SH-SY5Y (cell line): Measurements from ENCODE around the gene RPS6KA3.

Experiments used
- GATA2 ChIP-seq: IDR thresholded peaks from 2 replicates; pipeline ENCODE4 v1.6.1; 2011; ENCODE audit warnings: mild to moderate bottlenecking, low read depth, low read length
- GATA3 ChIP-seq: IDR thresholded peaks from 2 replicates; pipeline ENCODE4 v1.6.1; 2011; ENCODE audit warnings: low read depth, mild to moderate bottlenecking, low read length, moderate library complexity

DNA sequence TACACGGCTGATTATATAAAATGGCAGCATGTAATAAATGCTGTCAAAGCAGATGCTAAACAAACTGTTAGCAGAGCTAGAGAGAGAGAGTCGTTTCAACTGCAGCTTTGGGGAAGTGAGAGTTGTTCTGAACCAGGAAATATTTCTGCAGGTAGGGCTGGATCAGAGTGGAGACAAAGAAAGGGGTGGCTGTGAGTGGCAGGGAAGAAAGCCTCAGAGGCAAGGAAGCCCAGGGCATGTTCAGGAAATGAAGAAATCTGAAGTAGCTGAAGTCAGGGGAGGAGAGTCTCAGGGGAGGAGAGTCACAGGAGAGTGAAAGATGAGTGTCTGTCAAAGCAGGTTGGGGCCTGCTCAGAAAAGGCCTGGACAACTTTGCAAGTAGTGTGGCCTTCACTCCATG lies 48.4 kb upstream of the RPS6KA3 start:
- TF ChIP-seq GATA2, result no peak
- TF ChIP-seq GATA3, result no peak
